Omental fat pad (tissue), 4 donors: ENCODE results near the gene CAVIN4. TPM values are rescaled to one million over a fixed set of nuclear protein-coding genes. Genes with fewer than 3 reads are reported as not detected.

ENCODE experiments used
- ATAC-seq: fragments of 150-250 bp; one replicate; pipeline ENCODE4 v1.9.1; 2016; ENCODE audit warnings: mild to moderate bottlenecking, moderate library complexity; ENCODE audit not compliant: low FRiP score
- DNase-seq: peaks from one replicate; pipeline ENCODE4 v3.0.0-alpha.2; 2019; ENCODE audit warnings: low spot score
- CTCF ChIP-seq, 3 donors: fragments of 450-650 bp; IDR thresholded peaks; one replicate each; pipeline ENCODE4 v1.5.1; 2016 to 2017; ENCODE audit warnings: antibody characterized with exemption in 3 of 3, mild to moderate bottlenecking in 3 of 3, moderate library complexity in 2 of 3
- total RNA-seq, 4 donors: library from RNA; depleted of rRNA; stranded (reverse); fragments of >200 nt; gene quantifications; one replicate each; pipeline ENCODE4 v1.1.0, GENCODE V29; 2016

CAVIN4 gene
- total RNA-seq, 4 donors from 2014 or later = 0.24 to 0.74 (median 0.31) TPM

GRCh38 chr9:100619665-100620064 is 41.8 kb downstream of the CAVIN4 start:
- no peak for DNase-seq
- ATAC-seq = no peak

GRCh38 chr9:100623969-100624368 is 46.1 kb downstream of the CAVIN4 start:
- TF ChIP-seq CTCF (IDR thresholded peaks at IDR 0.05) = no peak
- DNase-seq (no peak), ATAC-seq (no peak)

More at GRCh38 chr9:100619665-100620064, 41.8 kb downstream of the CAVIN4 start:
- TF ChIP-seq CTCF (IDR thresholded peaks at IDR 0.05) = no peak

- DNase-seq (no peak), ATAC-seq (no peak)
- no peak for TF ChIP-seq CTCF (IDR thresholded peaks at IDR 0.05)
These were observed 49.1 kb downstream of the CAVIN4 start for GRCh38 chr9:100626949-100627348.

GRCh38 chr9:100637787-100638186 is 59.9 kb downstream of the CAVIN4 start:
- DNase-seq = no peak
- ATAC-seq = no peak
- TF ChIP-seq CTCF (IDR thresholded peaks at IDR 0.05) = no peak

Other genes with a start within 250 kb of the CAVIN4 start
- 10 to 100 TPM; 15.8 to 51.0 (median 29.9) TPM for gene TEX10, start 225.1 kb upstream of the CAVIN4 start, total RNA-seq
- 10 to 100 TPM; 16.4 to 38.8 (median 18.2) TPM for gene MSANTD3, start 150.9 kb upstream of the CAVIN4 start, total RNA-seq
- gene TMEFF1, start 104.9 kb upstream of the CAVIN4 start, total RNA-seq = 1 to 10 TPM in 1 of 4 donors, under 1 TPM in 1, not detected in 2; 0.60 to 2.4 TPM